K562 (cell line): Measurements from ENCODE around the gene AANAT. TPM values are rescaled to one million over a fixed set of nuclear protein-coding genes. Genes with fewer than 3 reads are reported as not detected.
A peak's percentile ranks its signal among the peaks of the same experiment; 100 is the strongest.

Experiments used
- ARID3A ChIP-seq: IDR thresholded peaks from 2 replicates; pipeline ENCODE4 v1.6.1; 2012; ENCODE audit warnings: low read depth, low read length, improper control_type of control experiment, borderline replicate concordance
- BCLAF1 ChIP-seq, 2 experiments: fragments of 450-650 bp in 1 of 2; IDR thresholded peaks; 2 replicates each; pipeline ENCODE4 v1.6.1; 2011 to 2017; ENCODE audit warnings: low read depth in 2 of 2, antibody characterized with exemption in 1 of 2, borderline replicate concordance in 1 of 2, low read length in 1 of 2, mild to moderate bottlenecking in 1 of 2, mixed read lengths in 1 of 2; ENCODE audit not compliant: control insufficient read depth in 1 of 2
- GABPB1 ChIP-seq: sonication (generic); formaldehyde crosslinking; IDR thresholded peaks from 2 replicates; pipeline ENCODE4 v1.8.0; 2022; ENCODE audit warnings: mild to moderate bottlenecking, missing genetic modification reagents
- HIVEP1 ChIP-seq: fragments of 250-450 bp; sonication (Bioruptor Pico); IDR thresholded peaks from 2 replicates; pipeline ENCODE4 v1.4.0; 2020; ENCODE audit warnings: mild to moderate bottlenecking
- HMG20A ChIP-seq: fragments of 450-650 bp; formaldehyde crosslinking; conservative IDR thresholded peaks from 2 replicates; pipeline ENCODE4 v1.4.0; 2020; ENCODE audit warnings: mild to moderate bottlenecking, mixed read lengths
- ILF3 ChIP-seq: fragments of 450-650 bp; IDR thresholded peaks from 2 replicates; pipeline ENCODE4 v1.6.1; 2018; ENCODE audit warnings: antibody characterized with exemption, mild to moderate bottlenecking, moderate library complexity, borderline replicate concordance
- KDM2B ChIP-seq: fragments of 250-450 bp; sonication (Bioruptor Pico); IDR thresholded peaks from 2 replicates; pipeline ENCODE4 v1.8.0; 2021; ENCODE audit warnings: mild to moderate bottlenecking, moderate library complexity
- NRF1 ChIP-seq, 2 experiments: fragments of 450-650 bp; IDR thresholded peaks in 1 of 2; conservative IDR thresholded peaks in 1 of 2; 2 replicates each; pipeline ENCODE4 v1.6.1; 2014; ENCODE audit warnings: mild to moderate bottlenecking in 2 of 2
- TRIM28 ChIP-seq: fragments of 450-650 bp; IDR thresholded peaks from 2 replicates; pipeline ENCODE4 v1.6.1; 2017
- TSC22D4 ChIP-seq: fragments of 450-650 bp; IDR thresholded peaks from 2 replicates; pipeline ENCODE4 v1.6.1; 2016; ENCODE audit warnings: missing genetic modification characterization, missing biosample characterization, control low read depth
- U2AF2 ChIP-seq: fragments of 200-400 bp; formaldehyde crosslinking; optimal IDR thresholded peaks from 2 replicates; pipeline ENCODE3; 2017; ENCODE audit warnings: low read depth, mild to moderate bottlenecking, low read length
- USF1 ChIP-seq: sonication (generic); formaldehyde crosslinking; IDR thresholded peaks from 2 replicates; pipeline ENCODE4 v1.9.0; 2022; ENCODE audit warnings: mild to moderate bottlenecking, missing genetic modification reagents
- ZNF143 ChIP-seq: sonication (generic); formaldehyde crosslinking; IDR thresholded peaks from 2 replicates; pipeline ENCODE4 v1.9.0; 2022; ENCODE audit warnings: mild to moderate bottlenecking, missing genetic modification reagents
- ZNF696 ChIP-seq: fragments of 250-450 bp; sonication (Bioruptor Pico); conservative IDR thresholded peaks from 2 replicates; pipeline ENCODE4 v1.4.0; 2020; ENCODE audit warnings: mild to moderate bottlenecking, moderate library complexity
- ZNF79 ChIP-seq: fragments of 250-450 bp; sonication (Bioruptor Pico); IDR thresholded peaks from 2 replicates; pipeline ENCODE4 v1.4.0; 2020; ENCODE audit warnings: low read depth, mild to moderate bottlenecking, moderate library complexity
- polyA plus RNA-seq, 8 experiments: library from polyadenylated mRNA; depleted of rRNA in 4 of 8; stranded (reverse) in 5 of 8; unstranded in 3 of 8; fragments of >200 nt; fragmentation: Nextera tagmentation in 2 of 8; fragmentation: Illumina TruSeq in 1 of 8; extraction: Ambion mirVana in 2 of 8; extraction: Trizol in 1 of 8; gene quantifications; 2 replicates each; pipeline versions ENCODE4 v1.2.1 to v1.2.3, GENCODE V29; 2011 to 2014; ENCODE audit warnings: inconsistent platforms in 1 of 8, missing spikeins in 1 of 8
- total RNA-seq, 7 experiments: library from RNA; depleted of rRNA in 6 of 7; stranded (reverse); fragments of >200 nt in 6 of 7; fragmentation: Illumina TruSeq in 2 of 7; extraction: Trizol in 2 of 7; gene quantifications; 2 replicates each; pipeline versions ENCODE4 v1.2.1 to v1.2.3, GENCODE V29; 2011 to 2021; ENCODE audit warnings: low replicate concordance in 1 of 7
- TF ChIP-seq, protein P1 (sequence below): fragments of 450-650 bp; IDR thresholded peaks from 2 replicates; pipeline ENCODE4 v1.7.0; 2016; ENCODE audit warnings: borderline replicate concordance
- TF ChIP-seq, protein P2 (sequence below): fragments of 450-650 bp; IDR thresholded peaks from 2 replicates; pipeline ENCODE4 v1.6.1; 2016; ENCODE audit warnings: antibody characterized with exemption

The AANAT gene
- total and polyA plus RNA-seq, 9 of the 15 experiments (the other 6 are each of a cell fraction or from before 2014, with no cell fraction given): not detected

- TF ChIP-seq NRF1 (conservative IDR thresholded peaks at IDR 0.05 in 1 of 2, IDR thresholded peaks at IDR 0.05 in 1 of 2) (peak in 1 of 2 experiments; percentile 79; a peak in 3 of 4 replicates), ZNF696 (no peak), TRIM28 (no peak), ARID3A (no peak), TSC22D4 (tag) (no peak), HIVEP1 (CRISPR knock-in tag) (no peak), ZNF143 (CRISPR knock-in tag) (no peak), ILF3 (no peak), U2AF2 (no peak), USF1 (CRISPR knock-in tag) (no peak; the same call in 1 of the 2 replicates), KDM2B (CRISPR knock-in tag) (0 out of 2 replicates have a peak, but pooled peaks have one; percentile 10), GABPB1 (CRISPR knock-in tag) (no peak), BCLAF1 (IDR thresholded peaks at IDR 0.05; ENCODE audit: borderline replicate concordance in 1 of 2, control insufficient read depth in 1 of 2, low read depth in 2 of 2, low read length in 1 of 2) (no peak), HMG20A (no peak), ZNF79 (CRISPR knock-in tag) (no peak)
- TF ChIP-seq, protein P1, sequence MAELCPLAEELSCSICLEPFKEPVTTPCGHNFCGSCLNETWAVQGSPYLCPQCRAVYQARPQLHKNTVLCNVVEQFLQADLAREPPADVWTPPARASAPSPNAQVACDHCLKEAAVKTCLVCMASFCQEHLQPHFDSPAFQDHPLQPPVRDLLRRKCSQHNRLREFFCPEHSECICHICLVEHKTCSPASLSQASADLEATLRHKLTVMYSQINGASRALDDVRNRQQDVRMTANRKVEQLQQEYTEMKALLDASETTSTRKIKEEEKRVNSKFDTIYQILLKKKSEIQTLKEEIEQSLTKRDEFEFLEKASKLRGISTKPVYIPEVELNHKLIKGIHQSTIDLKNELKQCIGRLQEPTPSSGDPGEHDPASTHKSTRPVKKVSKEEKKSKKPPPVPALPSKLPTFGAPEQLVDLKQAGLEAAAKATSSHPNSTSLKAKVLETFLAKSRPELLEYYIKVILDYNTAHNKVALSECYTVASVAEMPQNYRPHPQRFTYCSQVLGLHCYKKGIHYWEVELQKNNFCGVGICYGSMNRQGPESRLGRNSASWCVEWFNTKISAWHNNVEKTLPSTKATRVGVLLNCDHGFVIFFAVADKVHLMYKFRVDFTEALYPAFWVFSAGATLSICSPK: no peak
- TF ChIP-seq, protein P2, sequence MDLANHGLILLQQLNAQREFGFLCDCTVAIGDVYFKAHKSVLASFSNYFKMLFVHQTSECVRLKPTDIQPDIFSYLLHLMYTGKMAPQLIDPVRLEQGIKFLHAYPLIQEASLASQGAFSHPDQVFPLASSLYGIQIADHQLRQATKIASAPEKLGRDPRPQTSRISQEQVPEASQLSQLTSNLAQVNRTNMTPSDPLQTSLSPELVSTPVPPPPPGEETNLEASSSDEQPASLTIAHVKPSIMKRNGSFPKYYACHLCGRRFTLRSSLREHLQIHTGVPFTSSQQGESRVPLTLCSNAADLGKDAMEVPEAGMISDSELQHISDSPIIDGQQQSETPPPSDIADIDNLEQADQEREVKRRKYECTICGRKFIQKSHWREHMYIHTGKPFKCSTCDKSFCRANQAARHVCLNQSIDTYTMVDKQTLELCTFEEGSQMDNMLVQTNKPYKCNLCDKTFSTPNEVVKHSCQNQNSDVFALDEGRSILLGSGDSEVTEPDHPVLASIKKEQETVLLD: no peak
These were observed 33.8 kb downstream of the AANAT start, which contains the start of gene RHBDF2 (continued) for GRCh38 chr17:76501018-76501826.
